Type B pancreatic cell (in vitro differentiated cells): Measurements from ENCODE around the gene MSN. TPM values are rescaled to one million over a fixed set of nuclear protein-coding genes. Genes with fewer than 3 reads are reported as not detected.
"Not testable (repeated sequence)": the region's sequence is repeated elsewhere in the genome, so short reads cannot be mapped to it uniquely, and the experiment has no call there.

Source experiments
- DNase-seq: peaks from one replicate; pipeline ENCODE4 v3.0.0; 2021; ENCODE audit warnings: mixed read lengths; ENCODE audit not compliant: unreplicated experiment; ENCODE audit errors: extremely low spot score
- H3K27ac Mint-ChIP-seq: 2 replicates; pipeline ENCODE4 v1.8.0; 2021; ENCODE audit warnings: mild to moderate bottlenecking, mixed read lengths
- H3K27me3 Mint-ChIP-seq: 2 replicates; pipeline ENCODE4 v1.8.0; 2021; ENCODE audit warnings: mixed read lengths
- H3K36me3 Mint-ChIP-seq: 2 replicates; pipeline ENCODE4 v1.8.0; 2021; ENCODE audit warnings: mixed read lengths
- H3K4me1 Mint-ChIP-seq: one replicate; pipeline ENCODE4 v1.8.0; 2021; ENCODE audit warnings: mixed read lengths; ENCODE audit not compliant: unreplicated experiment
- H3K4me3 Mint-ChIP-seq: 2 replicates; pipeline ENCODE4 v1.8.0; 2021; ENCODE audit warnings: mild to moderate bottlenecking, mixed read lengths
- H3K9me3 Mint-ChIP-seq: 2 replicates; pipeline ENCODE4 v1.8.0; 2021; ENCODE audit warnings: mixed read lengths
- CTCF ChIP-seq: fragments of 200-600 bp; sonication (generic); conservative IDR thresholded peaks from 2 replicates; pipeline ENCODE4 v1.5.0; 2021; ENCODE audit warnings: antibody characterized with exemption, mild to moderate bottlenecking
- long read RNA-seq: library from polyadenylated mRNA; unstranded; transcript quantifications from one replicate; pipeline ENCODE4 v2.0.0, GENCODE V29; 2020
- total RNA-seq: library from RNA; stranded (reverse); gene quantifications from 2 replicates; pipeline ENCODE4 v1.2.1, GENCODE V29; 2021; ENCODE audit warnings: low replicate concordance

The MSN gene
- 16.7 and 80.7 TPM in 2 replicates for total RNA-seq
- long read RNA-seq, partial matches to known transcripts: 1 of 2 reads
- long read RNA-seq, other reads (novel, unspliced or antisense): 1 of 2 reads

- peak; percentile 25 for TF ChIP-seq CTCF
- Mint-ChIP-seq H3K36me3 (no peaks in the 10 kb centered on the region), H3K27ac (peak within 1 kb of the TSS; percentile 73), H3K4me1 (no peaks in the 10 kb centered on the region), H3K27me3 (no peaks in the 10 kb centered on the region), H3K9me3 (peaks cover 7% of the 10 kb centered on the region), H3K4me3 (peak within 1 kb of the TSS; percentile 86)
- peak; percentile 70 for DNase-seq
These were observed at the start of gene MSN for GRCh38 chrX:65667503-65668376. Gene MSN, plus strand, starts transcription at chrX:65667654. Its CDS starts 188 bp downstream, at chrX:65667842.

DNA sequence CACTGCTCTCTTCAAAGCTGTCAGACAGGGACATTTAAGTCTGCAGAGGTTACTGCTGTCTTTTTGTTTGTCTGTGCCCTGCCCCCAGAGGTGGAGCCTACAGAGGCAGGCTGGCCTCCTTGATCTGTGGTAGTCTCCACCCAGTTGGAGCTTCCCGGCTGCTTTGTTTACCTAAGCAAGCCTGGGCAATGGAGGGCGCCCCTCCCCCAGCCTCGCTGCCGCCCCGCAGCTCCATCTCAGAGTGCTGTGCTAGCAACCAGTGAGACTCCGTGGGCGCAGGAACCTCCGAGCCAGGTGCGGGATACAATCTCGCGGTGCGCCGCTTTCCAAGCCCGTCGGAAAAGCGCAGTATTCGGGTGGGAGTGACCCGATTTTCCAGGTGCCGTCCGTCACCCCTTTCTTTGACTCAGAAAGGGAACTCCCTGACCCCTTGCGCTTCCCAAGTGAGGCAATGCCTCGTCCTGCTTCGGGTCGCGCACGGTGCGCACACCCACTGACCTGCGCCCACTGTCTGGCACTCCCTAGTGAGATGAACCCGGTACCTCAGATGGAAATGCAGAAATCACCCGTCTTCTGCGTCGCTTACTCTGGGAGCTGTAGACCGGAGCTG, 47.3 kb upstream of the MSN start:
- H3K4me3 Mint-ChIP-seq: peak overlapping the region; percentile 41
- H3K9me3 Mint-ChIP-seq, DNase-seq, H3K27ac Mint-ChIP-seq, H3K4me1 Mint-ChIP-seq, H3K36me3 Mint-ChIP-seq, H3K27me3 Mint-ChIP-seq: not testable (repeated sequence)

DNA sequence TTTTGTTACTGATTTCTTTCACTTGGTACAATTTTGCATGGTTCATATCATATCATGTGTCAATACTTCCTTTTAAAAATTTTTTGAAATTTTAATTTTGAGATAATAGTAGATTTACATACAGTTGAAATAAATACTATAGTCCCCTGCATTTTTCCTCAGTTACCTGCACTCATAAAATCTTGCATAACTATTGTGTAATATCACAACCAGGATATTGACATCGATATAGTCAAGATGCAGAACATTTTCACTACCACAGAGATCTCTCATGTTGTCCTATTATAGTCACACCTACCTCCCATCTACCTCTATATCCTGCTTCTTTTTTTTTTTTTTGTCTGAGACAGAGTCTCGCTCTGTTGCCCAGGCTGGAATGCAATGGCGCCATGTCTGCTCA, 36.7 kb upstream of the MSN start:
- H3K9me3 Mint-ChIP-seq: no peaks in the 10 kb centered on the region
- DNase-seq: no peak
- H3K4me1 Mint-ChIP-seq: no peaks in the 10 kb centered on the region
- no peak for TF ChIP-seq CTCF
- H3K36me3 Mint-ChIP-seq: no peaks in the 10 kb centered on the region
- H3K27me3 Mint-ChIP-seq: no peaks in the 10 kb centered on the region
- no peak overlapping the region for H3K27ac Mint-ChIP-seq
- H3K4me3 Mint-ChIP-seq: no peak overlapping the region

- Mint-ChIP-seq H3K4me1 (no peaks in the 10 kb centered on the region), H3K4me3 (no peak overlapping the region), H3K36me3 (no peaks in the 10 kb centered on the region), H3K9me3 (peaks cover 5% of the 10 kb centered on the region), H3K27ac (no peak overlapping the region), H3K27me3 (no peaks in the 10 kb centered on the region)
- TF ChIP-seq CTCF: no peak
- no peak for DNase-seq
These were observed 33.6 kb upstream of the MSN start for GRCh38 chrX:65633826-65634225.

GRCh38 chrX:65634732-65635131, 32.7 kb upstream of the MSN start:
- no peak overlapping the region for H3K4me3 Mint-ChIP-seq
- no peak overlapping the region for H3K27ac Mint-ChIP-seq
- H3K36me3 Mint-ChIP-seq: no peaks in the 10 kb centered on the region
- no peaks in the 10 kb centered on the region for H3K4me1 Mint-ChIP-seq
- TF ChIP-seq CTCF: no peak
- no peak for DNase-seq
- H3K27me3 Mint-ChIP-seq: no peaks in the 10 kb centered on the region
- H3K9me3 Mint-ChIP-seq: peaks cover 5% of the 10 kb centered on the region

GRCh38 chrX:65635378-65635777, 32.1 kb upstream of the MSN start:
- Mint-ChIP-seq H3K27ac (no peak overlapping the region), H3K9me3 (peaks cover 5% of the 10 kb centered on the region), H3K36me3 (no peaks in the 10 kb centered on the region), H3K4me3 (no peak overlapping the region), H3K27me3 (no peaks in the 10 kb centered on the region), H3K4me1 (no peaks in the 10 kb centered on the region)
- no peak for DNase-seq
- no peak for TF ChIP-seq CTCF
